ENCODE measurements around the gene PCYOX1L. TPM values are rescaled to one million over a fixed set of nuclear protein-coding genes. Genes with fewer than 3 reads are reported as not detected.

Gene PCYOX1L
- polyA plus RNA-seq, 3 donors = 16.0 to 17.4 (median 16.8) TPM

DNA sequence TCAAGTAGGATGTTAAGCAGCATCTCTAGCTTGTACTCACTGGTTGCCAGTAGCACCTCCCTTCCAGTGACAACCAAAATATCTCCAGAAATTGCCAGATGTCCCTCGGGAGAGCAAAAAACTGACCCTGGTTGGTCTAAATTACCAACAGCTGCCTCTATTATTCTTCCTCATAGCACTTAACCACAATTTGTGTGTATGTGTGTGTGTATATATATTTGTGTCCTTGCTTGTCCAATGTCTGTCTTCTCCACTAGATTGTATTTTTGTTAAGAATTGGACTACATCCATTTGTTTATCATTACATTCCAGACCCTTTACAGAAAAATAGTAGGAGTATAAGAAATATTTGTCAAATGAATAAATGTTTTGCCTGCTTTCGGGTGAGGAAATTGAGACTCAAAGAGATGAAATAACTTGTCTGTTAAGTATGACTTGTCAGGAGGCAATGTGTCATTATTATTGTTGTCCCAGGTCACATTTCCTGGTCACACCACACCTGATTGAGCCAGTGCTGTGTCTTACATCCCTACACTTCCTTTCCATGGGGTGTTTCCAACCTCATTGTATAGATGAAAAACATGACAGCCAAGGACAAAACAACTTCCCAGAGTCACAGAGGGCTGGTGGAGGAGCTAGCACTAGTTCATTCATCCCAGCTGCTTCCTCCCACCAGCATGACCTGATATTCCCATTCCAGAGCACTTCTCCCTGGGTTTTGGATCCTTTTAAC lies 24.0 kb upstream of the PCYOX1L start:
- DNase-seq (ENCODE audit: low read depth in 3 of 3, low spot score in 2 of 3) = no peak

DNA sequence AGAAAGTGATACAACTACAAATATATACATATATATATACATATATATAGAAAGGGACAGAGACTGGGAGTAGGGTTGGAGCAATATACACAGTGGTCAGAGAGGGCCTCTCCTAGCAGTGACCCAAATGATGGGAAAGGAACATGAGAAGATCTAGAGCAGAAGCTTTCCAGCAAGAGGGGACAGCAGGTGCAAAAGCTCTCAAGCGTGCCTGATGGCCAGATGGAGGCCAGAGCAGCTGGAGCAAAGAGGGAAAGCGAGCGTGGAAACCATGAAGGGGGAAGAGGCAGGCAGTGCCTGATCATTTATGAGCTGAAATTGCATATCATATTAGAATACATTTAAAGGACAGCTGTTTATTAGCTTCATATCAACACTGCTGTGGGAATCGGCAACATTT lies 20.1 kb upstream of the PCYOX1L start:
- no peak for DNase-seq (ENCODE audit: low read depth in 3 of 3, low spot score in 2 of 3)

DNA sequence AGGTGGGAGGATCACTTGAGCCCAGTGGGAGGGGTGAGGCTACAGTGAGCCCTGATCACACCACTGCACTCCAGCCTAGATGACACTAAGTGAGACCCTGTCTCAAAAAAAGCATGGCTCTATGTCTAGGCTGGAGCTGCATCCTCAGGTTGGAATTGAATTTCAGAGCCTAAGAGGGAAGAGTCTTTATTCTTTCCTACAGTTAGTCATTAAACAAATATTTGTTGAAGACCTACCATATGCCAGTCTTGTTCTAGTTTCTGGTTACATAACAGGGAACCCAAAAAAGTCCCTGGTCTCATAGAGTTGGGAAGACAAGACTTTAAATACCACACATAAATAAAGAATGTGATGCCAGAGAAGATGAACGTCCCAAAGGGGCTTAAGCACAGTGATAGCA lies 19.5 kb upstream of the PCYOX1L start:
- no peak for DNase-seq (ENCODE audit: low read depth in 3 of 3, low spot score in 2 of 3)

DNA sequence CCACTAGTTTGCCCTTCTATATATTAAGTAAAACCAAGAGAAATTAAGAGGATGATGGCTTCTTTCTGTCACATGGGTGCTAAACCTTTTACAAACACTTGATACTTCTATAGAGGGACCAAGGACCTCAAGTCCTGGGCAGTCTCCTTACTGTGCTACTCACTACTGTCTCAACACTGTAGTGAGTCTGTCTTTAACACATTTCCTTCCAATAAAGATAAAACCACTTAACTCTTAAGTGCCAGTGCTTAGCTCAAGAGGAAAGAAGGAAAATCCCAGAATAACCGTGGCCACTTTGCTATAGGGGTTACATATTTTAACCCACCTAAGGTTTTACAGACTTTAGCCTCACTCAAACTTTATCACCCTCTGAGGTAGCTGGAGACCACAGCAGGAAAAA lies 16.9 kb upstream of the PCYOX1L start:
- DNase-seq (ENCODE audit: low read depth in 3 of 3, low spot score in 2 of 3) = no peak

DNA sequence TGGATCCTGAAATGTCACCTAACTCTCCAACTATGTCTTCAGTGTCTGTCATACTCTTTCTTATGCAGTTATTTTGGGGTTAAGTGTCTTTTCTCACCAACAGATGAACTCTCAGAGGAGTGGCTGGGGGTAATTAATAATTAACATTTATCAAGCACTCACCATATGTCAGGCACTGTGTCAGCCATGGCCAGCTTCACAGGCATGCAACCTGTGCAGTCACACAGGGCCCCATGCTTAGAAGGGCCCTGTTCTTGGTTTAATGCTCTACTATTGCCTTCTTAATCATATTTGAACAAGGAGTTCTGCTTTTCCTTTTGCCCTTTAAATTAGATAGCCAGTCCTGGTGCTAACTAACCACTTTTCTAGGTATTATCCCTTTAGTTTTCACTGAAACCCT lies 16.0 kb upstream of the PCYOX1L start:
- DNase-seq (ENCODE audit: low read depth in 3 of 3, low spot score in 2 of 3) = no peak

DNA sequence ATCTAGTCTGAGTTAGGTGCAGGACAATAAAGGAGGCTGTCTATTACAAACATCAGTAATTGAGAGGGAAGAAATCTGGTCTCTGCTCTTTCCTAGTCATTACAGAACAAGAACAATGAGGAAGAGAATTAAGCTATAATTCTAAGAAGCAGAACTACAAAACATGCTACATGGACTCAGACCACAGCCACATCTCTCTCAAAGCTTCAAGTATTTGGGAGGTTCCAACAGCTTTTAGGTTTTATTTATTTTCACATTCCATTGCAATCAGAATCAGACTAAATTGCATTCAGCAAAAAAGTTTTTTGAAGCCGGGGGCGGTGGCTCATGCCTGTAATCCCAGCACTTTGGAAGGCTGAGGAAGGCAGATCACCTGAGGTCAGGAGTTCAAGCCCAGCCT lies 13.7 kb upstream of the PCYOX1L start:
- DNase-seq (ENCODE audit: low read depth in 3 of 3, low spot score in 2 of 3) = no peak

DNA sequence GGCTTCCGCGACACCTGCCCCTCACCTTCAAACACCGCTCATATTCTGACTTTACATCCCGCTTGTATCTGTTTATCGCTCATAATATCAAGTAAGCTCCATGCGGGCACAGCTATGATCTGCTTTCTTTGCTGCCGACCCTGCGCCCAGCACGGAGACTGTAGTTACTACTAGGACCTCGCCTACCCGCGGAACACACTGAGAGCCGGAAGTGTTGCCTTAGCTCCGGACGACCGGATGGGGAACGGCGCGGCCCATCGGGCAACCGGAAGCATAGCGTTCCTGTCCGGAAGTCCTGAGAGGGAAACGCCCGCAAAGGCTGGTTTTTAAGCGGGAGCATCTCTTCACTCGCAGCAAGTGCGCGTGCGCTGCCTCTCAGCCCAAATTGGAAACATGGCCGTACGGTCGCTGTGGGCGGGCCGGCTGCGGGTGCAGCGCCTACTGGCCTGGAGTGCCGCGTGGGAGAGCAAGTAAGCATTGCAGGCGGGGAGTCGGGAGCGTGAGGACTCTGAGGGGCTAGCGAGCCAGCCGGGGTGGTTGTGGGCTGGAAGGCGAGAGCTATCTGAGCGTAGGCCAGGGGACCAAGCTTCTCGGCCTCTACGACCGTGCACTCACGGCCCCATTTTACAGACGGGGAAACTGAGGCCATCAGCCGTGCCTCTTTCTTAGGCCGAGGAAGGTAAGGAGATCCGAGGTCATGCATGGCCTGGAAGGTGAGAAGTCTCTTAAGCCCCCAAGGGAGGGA lies 12.5 kb upstream of the PCYOX1L start, which contains the start of gene GRPEL2:
GRPEL2 (plus strand) TSS at position 353 of the 745 bp plus-strand sequence; CDS start at position 394, 41 bp downstream.
- peak; percentile 86 to 91 (median 90) for DNase-seq (ENCODE audit: low read depth in 3 of 3, low spot score in 2 of 3)

DNA sequence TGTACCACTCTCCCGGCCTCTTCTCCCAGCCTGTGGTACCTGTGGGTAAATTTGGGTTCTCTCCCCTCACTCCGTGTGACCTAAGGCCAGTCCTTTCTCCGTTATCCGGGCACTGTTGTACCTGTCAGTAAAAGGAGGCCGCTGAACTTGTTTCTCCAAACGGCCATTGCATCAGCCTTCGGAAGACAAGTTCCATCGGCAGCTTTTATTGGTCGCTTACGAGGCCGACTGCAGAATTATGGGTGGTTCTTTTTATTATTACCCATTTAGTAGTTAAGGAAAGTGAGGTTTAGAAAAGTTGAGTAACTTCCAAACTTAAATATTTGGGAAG lies 12.0 kb upstream of the PCYOX1L start:
- DNase-seq (ENCODE audit: low read depth in 3 of 3, low spot score in 2 of 3) = no peak

DNA sequence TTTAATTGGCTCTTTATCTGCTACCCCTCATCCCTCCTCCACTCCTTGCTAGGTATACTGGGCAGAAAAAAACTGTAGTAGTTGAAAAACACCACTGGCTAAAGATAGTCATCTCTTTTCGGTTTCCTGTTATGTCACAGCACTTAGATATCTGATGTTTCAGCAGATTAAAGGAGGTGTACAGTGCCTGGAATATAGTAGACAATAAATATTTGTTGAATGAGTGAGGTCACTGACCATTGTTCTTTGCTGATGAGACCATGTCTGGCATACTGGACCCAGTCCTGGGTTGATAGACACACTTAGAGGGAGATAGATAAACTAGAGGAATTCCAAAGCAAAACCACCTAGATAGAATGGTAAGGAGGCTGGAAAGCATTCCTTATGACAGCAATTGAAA lies 9.3 kb upstream of the PCYOX1L start:
- DNase-seq (ENCODE audit: low read depth in 3 of 3, low spot score in 2 of 3) = no peak

DNA sequence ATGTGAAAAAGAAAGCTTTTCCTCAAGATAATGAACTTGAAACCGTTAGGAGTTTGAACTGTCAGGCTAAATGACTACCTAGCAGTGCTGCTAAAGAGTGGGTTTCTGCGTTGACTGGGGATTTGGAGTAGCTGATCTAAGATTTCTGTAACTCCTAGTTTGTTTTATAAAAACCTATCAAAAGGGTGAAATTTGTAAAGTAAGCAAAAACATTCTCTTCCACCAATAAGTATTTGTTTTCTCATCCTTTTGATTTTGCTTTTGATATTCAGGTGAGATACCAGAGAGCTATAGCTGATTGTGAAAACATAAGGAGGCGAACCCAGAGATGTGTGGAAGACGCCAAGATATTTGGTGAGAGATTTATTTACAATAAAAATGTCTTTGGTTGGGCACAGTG lies 8.5 kb upstream of the PCYOX1L start:
- DNase-seq (ENCODE audit: low read depth in 3 of 3, low spot score in 2 of 3) = no peak

DNA sequence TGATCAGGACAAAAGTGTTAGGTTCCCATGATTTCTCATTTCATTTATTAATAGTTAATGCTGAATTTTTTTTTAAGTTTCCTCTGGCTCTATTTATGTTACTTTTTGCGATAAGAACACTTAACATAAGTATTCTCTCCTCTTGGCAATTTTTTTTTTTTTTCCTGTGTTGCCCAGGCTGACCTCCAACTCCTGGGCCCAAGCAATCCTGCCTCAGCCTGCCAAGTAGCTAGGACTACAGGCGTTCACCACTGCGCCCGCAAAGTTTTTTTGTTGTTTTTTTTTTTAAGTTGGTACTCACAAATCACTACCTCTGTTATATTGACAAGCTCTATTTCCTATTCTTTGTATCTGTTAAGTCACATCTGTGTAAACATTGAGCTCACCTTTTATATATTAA lies 5.7 kb upstream of the PCYOX1L start:
- DNase-seq (ENCODE audit: low read depth in 3 of 3, low spot score in 2 of 3) = no peak

DNA sequence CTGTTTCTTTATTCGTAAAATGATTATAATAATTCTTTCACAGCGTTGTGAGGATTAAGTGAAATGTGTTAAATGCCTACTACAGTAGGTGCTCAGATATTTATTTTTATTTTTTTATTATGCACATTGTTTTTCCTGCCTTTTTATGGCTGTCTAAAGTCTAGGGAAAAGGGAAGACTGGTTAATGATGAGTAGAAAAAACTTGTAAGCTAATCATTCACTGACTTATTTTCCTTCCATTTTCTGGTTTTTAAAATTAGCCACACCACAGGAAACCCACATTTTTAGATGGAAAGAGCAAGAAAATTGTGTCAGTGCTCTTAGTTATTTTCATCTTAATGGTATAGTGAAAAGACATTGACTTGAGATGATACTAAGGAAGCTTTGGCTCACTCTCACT lies 3.9 kb upstream of the PCYOX1L start:
- DNase-seq (ENCODE audit: low read depth in 3 of 3, low spot score in 2 of 3) = no peak

DNA sequence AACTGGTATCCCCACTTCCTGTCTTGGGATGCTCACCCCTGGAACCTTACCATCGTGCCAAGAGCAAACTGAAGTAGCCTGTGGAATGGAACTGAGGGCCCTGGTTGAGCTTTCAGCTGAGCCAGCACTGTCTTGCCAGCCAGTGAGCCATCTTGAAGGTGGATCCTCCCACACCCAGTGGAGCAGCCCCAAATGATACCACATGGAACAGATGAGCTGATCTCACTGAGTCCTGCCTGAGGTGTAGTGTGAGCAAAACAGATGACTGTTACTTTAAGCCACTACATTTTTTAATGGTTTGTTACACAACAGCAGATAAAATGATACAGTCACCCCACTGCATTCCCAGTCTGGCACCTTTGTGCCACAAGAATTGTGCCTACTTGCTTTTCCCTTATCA lies 2.2 kb upstream of the PCYOX1L start:
- DNase-seq (ENCODE audit: low read depth in 3 of 3, low spot score in 2 of 3) = no peak

DNA sequence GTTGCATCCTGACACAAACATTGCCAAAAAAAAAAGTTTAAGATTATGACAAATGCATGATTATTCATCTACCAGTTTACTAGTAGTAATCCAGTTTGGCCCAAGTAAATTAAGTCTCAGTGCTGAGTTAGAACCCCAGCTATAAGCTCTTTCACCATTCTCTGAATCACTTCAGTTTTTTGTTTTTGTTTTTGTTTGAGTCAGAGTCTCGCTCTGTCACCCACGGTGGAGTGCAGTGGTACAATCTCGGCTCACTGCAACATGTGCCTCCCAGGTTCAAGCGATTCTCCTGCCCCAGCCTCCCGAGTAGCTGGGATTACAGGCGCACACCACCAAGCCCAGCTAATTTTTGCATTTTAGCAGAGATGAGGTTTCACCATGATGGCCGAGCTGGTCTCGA lies 1.5 kb upstream of the PCYOX1L start:
- no peak for DNase-seq (ENCODE audit: low read depth in 3 of 3, low spot score in 2 of 3)

DNA sequence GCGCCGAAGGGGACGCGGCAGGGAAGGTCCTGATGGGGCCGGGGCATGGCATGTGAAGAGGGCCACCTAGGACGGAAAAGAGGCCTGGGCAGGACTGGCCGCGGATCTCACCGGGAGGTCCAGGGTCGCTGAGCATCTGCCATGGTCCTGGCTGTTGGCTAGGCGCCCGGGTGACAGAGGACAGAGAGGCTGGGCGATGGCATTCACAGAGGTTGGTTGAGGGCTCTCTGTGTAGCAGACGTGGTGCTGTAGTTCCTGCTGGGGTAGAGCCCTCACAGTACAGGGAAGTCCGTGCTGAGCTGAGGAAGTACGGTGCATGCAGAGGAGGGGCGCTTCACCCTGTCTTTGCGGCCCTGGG lies 427 bp downstream of the PCYOX1L start:
- DNase-seq (ENCODE audit: low read depth in 3 of 3, low spot score in 2 of 3) = no peak

DNA sequence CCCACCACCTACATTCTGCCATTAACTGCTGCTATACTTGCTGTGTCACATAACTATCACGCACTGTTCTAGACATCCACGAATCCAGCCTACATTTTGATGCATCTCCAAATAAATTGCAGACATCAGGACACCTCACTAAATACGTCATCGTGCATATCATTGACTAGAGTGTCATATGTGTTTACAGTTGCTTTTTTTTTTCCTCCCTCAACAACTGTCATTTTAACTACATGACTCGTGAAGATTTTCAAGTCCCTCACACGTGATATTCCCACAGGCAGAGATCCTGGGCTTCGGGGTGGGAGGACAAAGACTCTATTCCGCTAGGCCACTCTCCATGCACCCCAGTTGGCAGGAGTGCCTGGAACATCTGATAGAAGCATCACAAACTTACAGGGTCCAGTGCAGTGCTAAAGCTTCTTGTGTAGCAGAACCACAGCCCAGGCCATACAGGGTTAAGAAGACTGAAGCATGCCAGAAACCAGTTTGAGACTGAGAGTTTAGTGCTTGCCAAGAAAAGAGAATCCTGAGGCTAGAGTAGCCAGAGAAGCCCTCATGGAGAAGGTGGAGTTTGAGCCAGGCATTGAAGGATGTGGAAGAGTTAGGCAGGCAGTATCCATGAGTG lies 1.1 kb downstream of the PCYOX1L start:
- DNase-seq (ENCODE audit: low read depth in 3 of 3, low spot score in 2 of 3) = no peak

DNA sequence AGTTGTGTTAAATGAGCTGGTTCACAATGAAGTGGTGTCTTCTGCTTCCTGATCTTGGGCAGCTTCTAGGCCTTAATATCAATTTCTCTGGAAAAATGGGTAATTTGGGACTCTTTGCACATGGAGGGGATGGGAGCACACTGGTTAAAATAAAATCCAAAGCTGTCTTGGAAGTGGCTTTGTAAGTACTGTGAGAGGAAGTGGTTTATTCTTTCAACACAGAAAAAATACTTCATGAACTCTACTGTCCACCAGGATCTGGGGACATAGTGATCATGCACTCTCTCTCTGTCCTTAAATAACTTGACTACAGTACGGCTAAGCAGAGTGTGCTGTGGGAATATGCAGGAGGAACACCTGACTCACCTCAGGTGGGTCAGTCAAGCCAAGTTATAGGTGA lies 2.4 kb downstream of the PCYOX1L start:
- DNase-seq (ENCODE audit: low read depth in 3 of 3, low spot score in 2 of 3) = no peak

DNA sequence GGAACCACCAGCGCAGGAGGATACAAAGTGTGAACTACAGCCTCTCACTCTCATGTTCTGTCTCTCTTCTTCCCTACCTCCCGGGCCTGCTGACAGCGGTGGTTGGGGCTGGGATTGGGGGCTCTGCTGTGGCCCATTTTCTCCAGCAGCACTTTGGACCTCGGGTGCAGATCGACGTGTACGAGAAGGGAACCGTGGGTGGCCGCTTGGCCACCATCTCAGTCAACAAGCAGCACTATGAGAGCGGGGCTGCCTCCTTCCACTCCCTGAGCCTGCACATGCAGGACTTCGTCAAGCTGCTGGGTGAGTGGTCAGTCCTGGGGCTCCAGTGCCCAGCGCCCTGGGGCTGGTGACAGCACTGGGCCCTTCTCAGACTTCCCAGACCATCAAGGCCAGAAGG lies 4.7 kb downstream of the PCYOX1L start:
- no peak for DNase-seq (ENCODE audit: low read depth in 3 of 3, low spot score in 2 of 3)

DNA sequence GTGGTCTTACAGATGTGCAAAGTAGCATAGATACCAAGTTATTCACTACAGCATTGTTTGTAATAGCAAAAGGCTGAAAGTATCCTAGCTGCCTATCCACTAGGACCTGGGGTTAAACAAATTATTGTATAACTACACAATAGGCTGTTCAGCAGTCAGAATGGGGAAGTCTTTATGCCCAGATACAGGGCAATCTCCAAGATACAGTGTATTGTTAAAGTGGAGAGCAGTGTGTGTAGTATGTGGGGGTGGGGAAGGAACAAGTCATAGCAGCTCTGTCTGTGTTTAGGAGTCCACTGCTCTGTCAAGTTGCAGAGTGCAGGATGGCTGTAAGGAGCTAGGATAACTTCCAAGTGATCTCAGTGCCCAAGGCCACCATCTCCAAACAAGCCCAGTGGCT lies 5.5 kb downstream of the PCYOX1L start:
- DNase-seq (ENCODE audit: low read depth in 3 of 3, low spot score in 2 of 3) = no peak

DNA sequence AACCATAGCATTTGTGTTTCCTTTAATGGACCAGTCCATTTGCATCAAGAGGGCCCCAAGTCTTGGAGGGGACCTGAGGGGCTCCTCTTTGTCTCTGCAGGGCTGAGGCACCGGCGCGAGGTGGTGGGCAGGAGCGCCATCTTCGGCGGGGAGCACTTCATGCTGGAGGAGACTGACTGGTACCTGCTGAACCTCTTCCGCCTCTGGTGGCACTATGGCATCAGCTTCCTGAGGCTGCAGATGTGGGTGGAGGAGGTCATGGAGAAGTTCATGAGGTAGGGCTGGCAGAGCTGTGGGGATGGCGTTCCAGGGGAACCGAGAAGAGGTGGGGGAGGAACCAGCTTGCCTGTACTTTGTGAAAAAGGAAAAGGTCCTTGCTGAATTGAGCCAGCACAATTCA lies 6.1 kb downstream of the PCYOX1L start:
- no peak for DNase-seq (ENCODE audit: low read depth in 3 of 3, low spot score in 2 of 3)

DNA sequence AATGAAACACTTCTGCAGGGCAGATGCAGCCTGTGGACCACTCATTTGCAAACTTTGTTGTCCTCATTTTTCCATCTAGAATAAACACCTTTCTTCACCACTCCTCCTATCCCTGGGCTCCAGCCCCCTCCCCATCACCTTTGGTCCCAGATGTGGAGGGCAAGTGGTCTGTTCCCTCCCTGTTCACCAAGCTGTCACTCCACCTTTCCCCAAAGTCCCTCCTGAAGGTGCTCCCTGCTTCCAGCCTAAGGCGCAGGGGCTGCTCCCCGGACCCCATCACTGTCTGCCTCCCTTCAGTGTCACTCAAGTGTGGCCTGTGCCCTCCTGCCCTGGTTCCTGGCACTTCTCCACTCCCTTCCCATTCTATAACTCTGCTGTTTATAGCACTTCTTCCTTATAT lies 6.9 kb downstream of the PCYOX1L start:
- DNase-seq (ENCODE audit: low read depth in 3 of 3, low spot score in 2 of 3) = no peak

DNA sequence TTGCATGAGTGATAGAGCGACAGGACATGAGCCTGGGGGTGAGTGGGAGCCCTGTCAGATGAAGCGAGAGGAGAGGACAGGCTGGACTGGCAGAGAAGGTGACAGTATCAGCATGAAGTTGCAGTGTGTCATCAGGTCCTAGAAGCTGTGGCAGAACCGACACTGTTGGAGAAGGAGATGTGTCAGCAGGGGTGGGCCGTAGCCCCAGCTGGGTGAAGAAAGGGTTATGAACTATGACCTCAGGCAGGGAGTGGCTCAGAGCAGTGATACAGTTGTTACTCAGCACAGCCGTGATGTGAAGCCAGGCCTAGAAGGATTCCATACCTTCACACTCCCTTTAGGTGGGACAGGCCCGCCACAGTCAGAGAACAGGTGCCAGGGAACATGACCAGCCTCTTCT lies 7.6 kb downstream of the PCYOX1L start:
- DNase-seq (ENCODE audit: low read depth in 3 of 3, low spot score in 2 of 3) = no peak
